Vagina (tissue), 2 donors: ENCODE results near the gene CBX4.

Source experiments
- CTCF ChIP-seq, 3 experiments: fragments of 450-650 bp in 2 of 3; fragments of 200-600 bp in 1 of 3; sonication (generic) in 1 of 3; IDR thresholded peaks; one replicate each; pipeline ENCODE4 v1.5.1; 2017 to 2019; ENCODE audit warnings: antibody characterized with exemption in 3 of 3, mild to moderate bottlenecking in 2 of 3, moderate library complexity in 2 of 3
- POLR2A ChIP-seq, 2 donors: fragments of 450-650 bp; IDR thresholded peaks; one replicate each; pipeline ENCODE4 v1.6.1; 2017; ENCODE audit warnings: antibody characterized with exemption in 2 of 2, mild to moderate bottlenecking in 2 of 2, moderate library complexity in 2 of 2
- POLR2AphosphoS5 ChIP-seq, 2 donors: sonication (generic); formaldehyde crosslinking; IDR thresholded peaks; one replicate each; pipeline ENCODE4 v1.9.0; 2017; ENCODE audit warnings: antibody characterized with exemption in 2 of 2, mild to moderate bottlenecking in 2 of 2, low read depth in 1 of 2; ENCODE audit not compliant: insufficient read depth in 1 of 2

GRCh38 chr17:79864617-79865250, 25.5 kb upstream of the CBX4 start:
- TF ChIP-seq CTCF (IDR thresholded peaks at IDR 0.05) = no peak
- no peak for TF ChIP-seq POLR2A (IDR thresholded peaks at IDR 0.05)
- no peak for TF ChIP-seq POLR2AphosphoS5 (IDR thresholded peaks at IDR 0.05; ENCODE audit: insufficient read depth in 1 of 2, low read depth in 1 of 2)
